GM18511 (cell line): ENCODE measurements around the gene PDE2A.

ENCODE experiments used
- ATAC-seq: cut with Tn5 transposase; IDR thresholded peaks from one replicate; pipeline ENCODE4 v1.9.1; 2021; ENCODE audit warnings: mild to moderate bottlenecking, moderate library complexity; ENCODE audit not compliant: unreplicated experiment

PDE2A gene

GRCh38 chr11:72595292-72595684 lies 78.9 kb downstream of the PDE2A start:
- ATAC-seq = no peak

- ATAC-seq = no peak
Observed at GRCh38 chr11:72594493-72595291, 79.5 kb downstream of the PDE2A start.

DNA sequence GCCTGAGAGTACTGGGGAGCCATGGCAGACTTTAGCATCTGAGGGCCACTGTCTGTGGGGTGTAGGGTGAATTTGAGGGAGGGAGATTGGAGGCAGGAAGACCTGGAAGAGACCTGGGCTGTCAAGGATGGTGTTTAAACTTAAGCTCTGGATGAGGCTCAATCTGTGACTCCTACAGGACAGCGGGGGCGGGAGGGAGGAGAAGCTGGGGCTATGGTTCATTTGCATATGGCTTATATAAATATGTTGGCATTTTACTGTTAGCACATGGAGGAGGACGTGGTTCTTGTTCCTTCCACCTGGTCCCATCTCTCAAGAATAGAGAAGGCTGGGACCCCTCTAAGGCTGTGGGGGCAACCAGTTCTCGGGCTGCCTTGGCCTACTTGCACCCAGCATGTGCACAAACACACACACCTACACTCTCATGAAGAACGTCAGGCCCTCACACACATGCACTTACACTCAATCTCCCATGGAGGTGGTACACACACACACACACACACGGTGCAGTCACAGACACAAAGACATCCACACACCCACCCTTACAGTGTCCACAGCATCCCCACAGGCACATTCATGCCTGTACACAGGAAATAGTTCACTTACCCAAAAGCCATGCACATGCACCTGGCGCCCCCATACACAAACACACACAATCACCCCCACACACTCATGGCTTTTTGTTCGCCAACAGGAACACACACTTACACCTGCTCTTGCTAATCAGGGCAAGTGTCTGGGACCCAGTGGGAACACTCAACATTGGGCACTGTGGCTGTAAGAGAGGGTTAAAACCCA lies 81.3 kb downstream of the PDE2A start:
- no peak for ATAC-seq

DNA sequence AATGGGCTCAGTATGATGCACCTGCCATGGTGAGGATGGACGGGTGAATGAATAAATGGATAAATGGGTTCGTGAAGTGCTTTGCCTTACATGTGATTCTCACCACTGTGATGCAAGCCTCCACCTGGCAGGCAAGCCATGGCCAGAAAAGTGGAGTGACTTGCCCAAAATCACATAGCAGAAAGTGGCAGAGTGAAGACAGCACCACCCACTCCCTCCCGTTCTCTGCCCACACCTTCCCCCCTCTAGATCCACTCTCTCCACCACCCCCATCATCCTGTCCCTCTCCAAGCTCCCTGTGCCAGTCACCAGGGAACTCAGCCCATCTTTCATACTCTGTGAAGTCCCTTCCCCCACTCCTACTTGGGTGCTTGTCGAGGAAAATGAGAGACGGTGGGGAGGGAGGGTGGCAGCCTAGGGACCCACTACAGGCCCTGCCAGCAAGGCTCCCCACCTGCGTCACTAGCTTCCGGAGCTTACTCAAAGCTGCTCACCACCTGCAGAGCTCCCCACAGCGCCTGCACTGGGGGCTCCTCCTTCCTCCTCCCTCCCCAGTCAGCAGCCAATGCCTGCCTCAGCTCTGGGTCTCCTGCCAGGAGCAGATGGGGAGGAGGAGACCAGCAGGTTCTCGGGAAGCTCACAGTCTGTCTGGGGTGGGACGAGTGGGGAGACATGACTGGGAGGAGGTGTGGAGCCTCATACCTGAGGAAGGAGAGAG lies 82.3 kb downstream of the PDE2A start:
- ATAC-seq = no peak

DNA sequence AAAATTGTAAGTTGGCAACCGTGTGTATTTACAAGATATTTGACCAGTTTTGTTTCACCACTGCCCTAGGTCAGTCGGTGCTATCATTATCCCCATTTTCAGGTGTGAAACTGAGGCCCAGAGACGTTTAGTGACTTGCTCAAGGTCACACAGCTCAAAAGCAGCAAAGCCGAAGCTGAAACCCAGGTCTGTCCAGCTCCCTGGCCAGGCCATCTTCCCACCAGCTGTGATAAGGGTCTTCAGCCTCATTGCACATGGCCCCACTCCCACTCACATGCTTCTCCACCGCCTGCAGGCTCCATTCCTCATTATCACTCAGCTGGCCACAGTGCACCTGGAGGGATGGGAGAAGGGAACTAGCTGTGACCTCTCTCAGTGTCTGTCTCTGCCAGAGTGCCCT lies 83.2 kb downstream of the PDE2A start:
- ATAC-seq = no peak

DNA sequence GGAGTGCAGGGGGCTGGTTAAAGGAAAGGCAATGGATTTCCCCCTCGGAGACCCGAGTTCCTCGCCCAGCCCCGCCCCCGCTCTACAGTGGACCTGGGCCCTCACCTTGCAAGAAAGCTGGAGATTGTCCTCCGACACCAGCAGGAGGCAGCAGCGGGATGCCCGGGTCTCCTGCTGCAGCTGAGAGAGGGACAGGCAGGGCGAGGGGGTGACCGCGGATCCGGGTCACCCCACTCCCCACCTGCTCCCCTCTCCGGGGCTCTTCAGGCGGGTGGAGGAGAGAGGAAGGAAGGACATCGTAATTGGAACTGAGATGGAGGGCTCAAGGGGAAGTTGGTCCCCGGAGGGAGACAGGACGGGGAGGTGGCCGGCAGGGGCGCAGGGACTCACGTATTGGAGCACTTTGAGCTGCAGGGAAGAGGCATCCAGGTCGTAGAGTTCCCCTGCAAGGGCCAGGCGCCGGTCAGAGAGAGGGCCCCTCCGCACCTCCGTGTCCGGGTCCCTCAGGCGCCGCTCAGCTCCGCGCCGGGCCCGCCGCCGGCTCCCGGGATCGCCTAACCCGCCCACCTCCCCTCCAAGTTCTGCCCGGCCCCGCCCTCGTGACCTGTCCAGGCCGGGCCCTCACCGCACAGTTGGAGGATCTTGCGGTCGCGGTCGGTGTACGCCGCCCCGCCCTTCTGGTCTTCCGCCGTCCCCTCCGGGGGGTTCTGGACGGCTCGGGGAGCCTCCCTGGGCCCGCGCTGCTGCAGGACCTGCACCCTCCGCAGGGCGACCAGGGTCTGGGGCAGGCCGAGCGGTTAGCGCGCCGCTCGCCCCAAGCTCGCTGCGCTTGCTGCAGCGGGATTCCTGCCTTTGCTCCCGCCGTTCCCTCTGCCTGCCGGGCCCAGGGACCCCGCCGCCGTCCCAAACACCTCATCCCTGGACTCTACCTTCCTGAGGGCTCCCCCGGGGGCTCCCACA lies 84.1 kb downstream of the PDE2A start:
- ATAC-seq = no peak

DNA sequence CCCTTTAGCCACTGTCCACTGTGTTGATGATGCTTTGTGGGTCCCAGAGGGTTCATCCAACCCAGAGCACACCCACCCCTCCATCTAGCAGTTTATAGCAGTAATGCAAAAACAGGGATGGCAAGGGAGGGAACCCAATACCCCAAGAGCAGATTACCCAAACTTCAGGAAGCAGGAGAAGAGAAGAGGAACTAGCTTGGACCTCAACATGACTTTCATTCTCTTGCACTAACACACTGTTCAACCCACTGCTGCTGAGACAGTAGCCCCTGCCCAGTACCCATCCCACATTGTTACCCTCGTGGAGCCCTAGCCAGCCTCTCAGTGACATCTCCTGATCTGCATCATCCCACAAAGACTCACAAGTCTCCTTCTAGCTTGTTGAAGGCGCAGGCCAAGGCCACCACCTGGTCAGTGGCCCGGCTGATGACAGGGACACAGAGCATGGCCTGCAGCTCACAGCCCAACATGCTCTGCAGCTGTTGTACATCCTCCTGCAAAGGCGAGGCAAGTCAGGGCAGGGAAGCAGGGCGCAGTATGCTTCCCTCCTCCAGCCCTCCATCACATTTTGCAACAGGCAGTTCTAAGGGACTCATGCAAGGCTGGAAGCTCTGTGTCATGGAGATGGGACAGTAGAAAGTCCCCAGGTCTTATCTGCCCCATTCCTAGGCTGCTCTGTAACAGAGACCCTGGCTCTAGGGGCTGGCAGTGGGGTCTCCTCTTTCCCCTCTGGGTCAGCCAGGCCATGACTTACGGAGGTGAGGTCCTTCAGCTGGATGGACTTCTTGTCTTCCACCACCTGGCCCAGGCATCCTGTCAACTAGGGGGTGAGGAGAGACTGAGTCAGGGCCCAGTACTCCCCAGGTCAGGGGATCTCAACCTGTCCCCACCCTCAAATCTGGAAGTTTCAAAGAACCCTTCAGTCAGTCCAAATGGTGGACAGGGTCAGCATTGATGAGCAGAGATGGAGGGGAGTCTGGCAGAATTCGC lies 85.5 kb downstream of the PDE2A start:
- ATAC-seq = no peak

DNA sequence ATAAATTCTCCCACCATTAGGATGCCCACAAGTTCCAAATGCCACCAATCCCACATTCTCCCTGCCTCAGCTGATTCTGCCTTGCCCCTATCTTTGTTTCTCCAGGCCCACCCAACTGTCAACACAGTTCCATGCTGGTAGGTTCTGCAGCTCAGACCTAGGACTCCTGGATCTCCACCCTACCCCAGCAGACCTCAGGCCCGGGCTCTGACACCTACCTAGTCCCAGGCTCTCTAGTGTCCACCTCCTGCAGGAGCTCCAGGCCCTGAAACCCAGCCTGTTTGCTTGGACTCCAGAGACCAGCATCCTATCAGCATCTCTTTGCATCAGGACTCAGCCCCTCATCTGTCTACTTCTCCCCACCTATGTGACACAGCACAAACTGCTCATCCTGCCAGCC lies 86.5 kb downstream of the PDE2A start:
- no peak for ATAC-seq

DNA sequence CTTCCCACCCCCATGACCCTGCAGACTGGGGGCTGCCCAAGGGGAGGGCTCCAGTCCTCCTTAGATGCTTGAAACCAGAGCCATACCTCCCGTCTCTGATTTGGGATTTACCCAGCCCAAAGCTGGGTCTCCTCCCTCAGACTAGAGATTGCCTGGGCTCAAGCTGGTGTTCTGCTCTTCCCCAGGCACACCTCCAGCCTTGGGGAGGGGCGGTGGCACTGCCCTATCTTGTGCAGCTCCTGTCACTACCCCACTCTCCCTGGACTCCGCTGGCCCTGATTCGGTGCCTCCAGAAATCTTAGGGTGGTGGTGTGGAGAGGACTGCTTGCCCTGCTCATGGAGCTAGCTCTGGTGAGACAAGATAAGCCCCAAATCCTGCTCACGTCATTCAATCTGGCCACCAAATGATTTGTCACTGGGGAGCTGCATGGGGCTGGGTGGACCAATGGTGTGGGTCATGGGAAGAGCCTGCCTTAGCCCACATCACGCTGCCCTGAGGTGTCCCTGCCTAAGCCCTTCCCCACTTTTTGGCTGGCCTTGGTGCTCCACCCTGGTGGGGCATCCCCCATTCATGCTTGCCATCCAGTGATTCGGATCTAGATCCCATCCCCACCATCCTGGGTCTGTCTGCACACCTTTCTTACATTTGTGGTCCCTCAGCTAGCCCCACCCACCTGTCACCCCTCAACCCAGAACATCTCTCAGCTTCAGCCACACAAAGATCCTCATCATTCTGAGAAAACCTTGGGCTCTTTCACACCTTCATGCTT lies 87.7 kb downstream of the PDE2A start:
- no peak for ATAC-seq

- ATAC-seq = no peak
Observed at GRCh38 chr11:72585762-72586311, 88.4 kb downstream of the PDE2A start.

DNA sequence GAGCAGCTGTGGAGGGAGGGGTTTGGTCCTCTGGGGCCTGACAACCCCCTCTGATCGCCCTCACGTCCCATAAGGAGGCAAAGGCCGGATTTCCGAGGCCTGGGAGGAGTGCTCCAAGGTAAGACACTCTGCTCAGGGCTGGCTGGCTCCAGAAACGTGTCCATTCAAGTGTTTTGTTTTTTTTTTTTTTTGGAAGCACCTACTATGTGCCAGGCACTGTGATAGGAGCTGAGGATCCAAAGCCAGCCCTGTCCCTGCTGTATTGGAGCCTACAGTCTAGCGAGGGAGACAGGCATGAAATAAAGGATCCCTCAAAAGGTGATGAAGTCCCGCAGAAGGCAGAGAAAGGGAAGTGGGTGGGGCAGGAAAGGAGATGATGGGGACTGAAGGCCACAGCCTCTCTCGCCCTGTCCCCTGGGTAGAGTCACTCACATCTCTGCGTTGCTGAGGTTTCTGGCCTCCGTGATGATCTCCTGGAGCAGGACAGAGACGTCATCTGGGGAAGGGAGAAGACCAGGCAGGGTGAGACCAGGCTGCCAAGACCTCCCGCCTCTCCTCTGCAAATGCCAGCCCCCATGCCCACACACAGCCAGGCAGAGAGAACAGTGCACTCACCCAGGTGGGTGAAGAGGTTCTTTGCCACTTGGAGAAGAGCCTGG lies 89.2 kb downstream of the PDE2A start:
- ATAC-seq = no peak

GRCh38 chr11:72584293-72584938 lies 89.8 kb downstream of the PDE2A start:
- no peak for ATAC-seq

- no peak for ATAC-seq
Observed at GRCh38 chr11:72583616-72584292, 90.5 kb downstream of the PDE2A start.

GRCh38 chr11:72583177-72583553 lies 91.1 kb downstream of the PDE2A start:
- ATAC-seq = no peak

DNA sequence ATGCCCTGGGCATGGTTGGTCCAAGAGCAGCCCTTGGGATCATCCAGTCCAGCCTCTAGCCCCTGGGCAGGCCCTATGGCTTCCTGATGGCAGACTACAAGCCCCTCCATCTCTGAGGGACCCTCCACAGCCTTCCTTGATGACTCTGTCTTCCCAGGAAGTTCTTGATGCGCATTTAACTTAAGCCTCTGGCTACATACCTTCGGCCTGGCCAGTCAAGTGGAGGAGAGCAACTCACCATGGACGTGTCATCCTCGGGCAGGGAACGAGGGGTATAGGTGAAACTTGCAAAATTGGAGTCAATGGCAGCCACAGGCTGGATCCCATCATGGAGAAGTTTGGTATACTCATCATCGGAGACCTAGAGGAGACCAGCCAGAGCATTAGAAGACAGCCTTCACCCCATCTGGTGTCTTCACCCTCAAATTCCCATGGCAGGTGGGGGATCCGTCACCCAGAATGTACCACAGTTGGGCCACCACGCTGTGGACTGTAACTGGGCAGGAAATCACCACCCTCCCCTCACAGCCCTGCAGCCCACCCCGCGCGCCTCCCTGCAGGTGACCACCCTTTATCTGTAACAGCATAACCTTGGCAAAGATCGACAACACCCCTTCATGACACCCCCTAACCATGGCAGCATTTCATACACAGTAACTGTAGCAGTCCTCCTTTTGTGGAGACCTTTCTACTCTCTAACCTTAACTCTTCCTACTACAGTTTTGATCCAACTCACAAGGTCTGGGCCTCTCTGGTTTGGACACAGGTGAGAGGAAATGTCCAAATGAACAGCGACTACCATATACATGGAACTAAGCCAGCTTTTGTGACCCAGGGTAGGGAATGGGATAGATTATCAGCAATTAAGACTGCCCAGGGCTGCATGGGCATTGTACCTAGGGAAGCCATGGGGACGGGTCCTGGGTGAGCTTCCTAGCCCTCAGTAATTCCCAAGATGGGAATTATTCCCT lies 91.7 kb downstream of the PDE2A start:
- no peak for ATAC-seq

DNA sequence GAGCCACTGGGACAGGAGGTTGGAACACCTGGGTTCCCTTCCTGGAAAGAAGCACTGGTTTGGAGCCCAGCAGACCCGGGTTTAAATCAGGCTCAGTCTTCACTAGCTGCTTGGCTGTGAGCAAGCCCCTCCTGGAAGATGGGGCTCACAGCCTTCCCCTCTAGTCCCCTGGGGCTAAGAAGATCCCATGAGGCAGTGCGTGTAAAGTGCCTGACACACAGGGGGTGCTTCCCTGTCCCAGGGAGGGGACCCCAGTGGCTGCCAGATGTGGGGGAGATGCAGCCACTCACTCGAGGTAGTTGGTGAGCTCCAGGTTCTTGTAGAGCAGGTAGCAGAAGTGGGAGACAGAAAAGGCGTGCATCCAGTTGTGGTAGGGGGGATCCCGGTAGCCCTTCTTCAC lies 93.2 kb downstream of the PDE2A start:
- no peak for ATAC-seq
